Esophagus muscularis mucosa (tissue), 4 donors: ENCODE measurements around the gene GGACT. TPM values are rescaled to one million over a fixed set of nuclear protein-coding genes. Genes with fewer than 3 reads are reported as not detected.

ENCODE experiments used
- DNase-seq: peaks from one replicate; pipeline ENCODE4 v3.0.0-alpha.2; 2017; ENCODE audit errors: extremely low spot score
- H3K27ac ChIP-seq, 4 donors: fragments of 200-600 bp; sonication (generic); replicated peaks in 1 of 4; 1 replicate in 3 of 4; 2 replicates in 1 of 4; pipeline ENCODE4 v1.5.1; 2016 to 2019; ENCODE audit warnings: mild to moderate bottlenecking in 1 of 4
- H3K27me3 ChIP-seq, 4 donors: fragments of 200-600 bp; sonication (generic); one replicate each; pipeline versions ENCODE4 v1.5.1 to v1.6.0; 2016 to 2019
- H3K36me3 ChIP-seq, 4 donors: fragments of 200-600 bp; sonication (generic); one replicate each; pipeline ENCODE4 v1.5.1; 2016 to 2019
- H3K4me1 ChIP-seq, 4 donors: fragments of 200-600 bp; sonication (generic); one replicate each; pipeline ENCODE4 v1.5.1; 2016 to 2019
- H3K4me3 ChIP-seq, 4 donors: fragments of 200-600 bp; sonication (generic); 1 replicate in 2 of 4; 2 replicates in 2 of 4; pipeline ENCODE4 v1.5.1; 2016 to 2019; ENCODE audit warnings: mild to moderate bottlenecking in 4 of 4, moderate library complexity in 1 of 4
- H3K9me3 ChIP-seq, 4 donors: fragments of 200-600 bp; sonication (generic); 1 replicate in 3 of 4; 2 replicates in 1 of 4; pipeline ENCODE4 v1.5.1; 2016 to 2019
- CTCF ChIP-seq, 3 experiments: fragments of 200-600 bp in 2 of 3; fragments of 450-650 bp in 1 of 3; sonication (generic) in 2 of 3; IDR thresholded peaks; one replicate each; pipeline ENCODE4 v1.5.1; 2017 to 2019; ENCODE audit warnings: antibody characterized with exemption in 3 of 3, mild to moderate bottlenecking in 2 of 3, moderate library complexity in 1 of 3
- EP300 ChIP-seq: sonication (generic); formaldehyde crosslinking; IDR thresholded peaks from one replicate; pipeline ENCODE4 v1.6.1; 2017; ENCODE audit warnings: antibody characterized with exemption
- POLR2A ChIP-seq: fragments of 450-650 bp; IDR thresholded peaks from one replicate; pipeline ENCODE4 v1.6.1; 2017; ENCODE audit warnings: antibody characterized with exemption, moderate library complexity, mild to moderate bottlenecking, low read depth
- POLR2AphosphoS5 ChIP-seq, 2 donors: sonication (generic); formaldehyde crosslinking; IDR thresholded peaks; one replicate each; pipeline ENCODE4 v1.6.1; 2017; ENCODE audit warnings: antibody characterized with exemption in 2 of 2
- WGBS: methylation state at CpG from one replicate; pipeline ENCODE4 v1.1.5; 2018; 5-methylcytosine and 5-hydroxymethylcytosine counted together
- intact Hi-C: fragments of 100-400 bp; cut with DNase I; formaldehyde crosslinking; loops from one replicate; pipeline ENCODE4 v1.15.1; 2023
- total RNA-seq, 4 donors: library from RNA; depleted of rRNA; stranded (reverse); fragments of >200 nt; gene quantifications; one replicate each; pipeline versions ENCODE4 v1.1.0 to v1.2.1, GENCODE V29; 2016

Gene GGACT
- total RNA-seq, 4 donors from 2014 or later: 1.2 to 2.9 (median 1.3) TPM

GRCh38 chr13:100512422-100512821, 76.2 kb downstream of the GGACT start:
- H3K27me3 ChIP-seq: no peaks in the 10 kb centered on the region
- intact Hi-C loops: loop anchor here (10.0 kb wide), 2 partner anchors 278 to 598 kb away; no protein-coding TSS in a partner anchor

DNA sequence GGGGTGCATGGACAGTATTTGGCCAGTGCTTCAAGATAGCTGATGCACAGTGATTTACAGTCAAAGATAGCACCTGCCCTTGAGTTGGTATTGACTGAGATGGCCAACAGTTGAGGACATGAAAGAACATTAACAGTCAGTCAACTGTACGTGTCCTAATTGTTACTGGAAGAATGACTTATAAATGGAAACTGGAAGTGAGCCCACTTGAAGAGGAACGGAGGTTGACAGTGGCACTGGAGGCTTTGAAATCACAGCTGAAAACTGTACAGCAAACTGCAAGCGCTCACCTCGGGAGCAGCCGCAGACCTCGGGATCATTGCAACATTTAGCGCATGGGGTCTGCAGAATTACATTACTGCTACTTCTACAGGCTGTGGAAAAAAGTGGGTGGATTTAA, 77.1 kb downstream of the GGACT start:
- Histone ChIP-seq H3K36me3 (peaks cover 0 to 7% (median 2%) of the 10 kb centered on the region in 4 donors), H3K27ac (no peak overlapping the region), H3K9me3 (no peaks in the 10 kb centered on the region), H3K4me1 (peaks cover 0 to 12% (median 4%) of the 10 kb centered on the region in 4 donors), H3K27me3 (no peaks in the 10 kb centered on the region), H3K4me3 (no peak overlapping the region)
- DNase-seq: no peak
- intact Hi-C loops: loop anchor here (10.0 kb wide), 2 partner anchors 277 to 597 kb away; no protein-coding TSS in a partner anchor
- WGBS: 56% methylated on average over 7 of the region's 7 CpGs
- TF ChIP-seq EP300: no peak
- no peak for TF ChIP-seq CTCF (IDR thresholded peaks at IDR 0.05)
- no peak for TF ChIP-seq POLR2A
- TF ChIP-seq POLR2AphosphoS5 (IDR thresholded peaks at IDR 0.05): no peak

More at GRCh38 chr13:100512422-100512821, 76.2 kb downstream of the GGACT start:
- Histone ChIP-seq H3K36me3 (peaks cover 0 to 7% (median 2%) of the 10 kb centered on the region in 4 donors), H3K9me3 (no peaks in the 10 kb centered on the region), H3K4me1 (peaks cover 0 to 12% (median 4%) of the 10 kb centered on the region in 4 donors), H3K4me3 (no peak overlapping the region), H3K27ac (no peak overlapping the region)
- DNase-seq: no peak
- 85% methylated on average over 9 of the region's 9 CpGs for WGBS
- no peak for TF ChIP-seq CTCF (IDR thresholded peaks at IDR 0.05)
- TF ChIP-seq POLR2AphosphoS5 (IDR thresholded peaks at IDR 0.05): no peak
- TF ChIP-seq EP300: no peak
- TF ChIP-seq POLR2A: no peak

DNA sequence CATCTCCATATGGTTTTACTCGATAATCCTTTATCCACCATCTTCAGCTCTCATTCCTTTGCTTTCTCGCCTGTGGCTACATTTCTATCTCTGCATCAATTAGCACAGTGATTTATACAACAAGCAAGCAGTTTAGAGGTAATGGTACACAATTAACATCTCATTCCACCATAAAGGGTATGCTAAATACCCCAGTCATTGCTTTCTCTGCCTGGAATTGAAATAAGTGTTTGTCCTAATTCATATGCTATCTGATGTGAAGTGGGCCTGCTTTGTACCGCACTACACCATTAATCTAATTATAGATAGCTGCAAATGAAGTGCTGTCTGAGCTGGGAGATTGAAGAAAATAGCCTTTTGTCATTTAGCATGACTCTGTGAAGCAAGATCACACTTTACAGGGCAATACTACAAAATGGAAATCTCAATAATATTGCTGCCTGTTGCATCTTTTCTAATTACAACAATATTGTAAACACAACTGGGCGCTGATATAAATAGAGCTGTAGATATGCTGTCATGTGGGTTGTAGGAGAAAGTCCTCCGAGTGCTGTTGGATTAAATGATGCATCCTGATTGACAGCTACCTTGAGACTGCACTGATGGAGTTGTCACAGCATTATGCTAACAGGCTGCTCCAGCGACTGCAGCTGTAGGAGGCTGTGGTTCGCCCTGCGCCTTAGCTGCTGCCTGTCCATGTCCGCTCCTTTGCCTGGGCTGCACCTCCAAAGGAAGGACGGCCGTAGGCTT, 78.2 kb downstream of the GGACT start:
- Histone ChIP-seq H3K27me3 (no peaks in the 10 kb centered on the region), H3K4me3 (no peak overlapping the region), H3K27ac (no peak overlapping the region), H3K4me1 (peaks cover 0 to 12% (median 4%) of the 10 kb centered on the region in 4 donors), H3K9me3 (no peaks in the 10 kb centered on the region), H3K36me3 (no peaks in the 10 kb centered on the region)
- DNase-seq: no peak
- TF ChIP-seq EP300: no peak
- TF ChIP-seq CTCF (IDR thresholded peaks at IDR 0.05): no peak
- no peak for TF ChIP-seq POLR2A
- no peak for TF ChIP-seq POLR2AphosphoS5 (IDR thresholded peaks at IDR 0.05)
- intact Hi-C loops: loop anchor here (10.0 kb wide), 2 partner anchors 276 to 596 kb away; no protein-coding TSS in a partner anchor
- WGBS: 90% methylated on average over 11 of the region's 11 CpGs

DNA sequence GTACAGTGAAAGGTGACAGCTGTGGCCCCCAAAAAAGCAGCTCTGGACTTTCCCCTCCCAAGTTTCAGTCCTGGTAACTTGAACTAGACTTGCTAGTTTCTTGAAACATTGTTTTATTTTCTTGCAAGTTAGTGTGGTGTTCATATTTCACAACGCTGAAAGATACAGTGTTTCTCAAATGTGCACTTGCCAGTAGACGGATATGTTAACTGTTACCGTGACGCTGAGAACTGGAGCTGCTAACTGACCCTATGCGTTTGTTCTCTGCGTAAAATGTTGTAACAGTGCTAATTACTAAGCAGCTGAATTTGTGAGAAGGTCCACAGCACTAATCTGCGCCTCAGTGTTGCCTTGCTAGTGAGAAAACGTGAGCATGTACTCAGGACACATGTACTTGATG, 79.6 kb downstream of the GGACT start:
- no peaks in the 10 kb centered on the region for H3K36me3 ChIP-seq
- TF ChIP-seq POLR2AphosphoS5 (IDR thresholded peaks at IDR 0.05) (no peak), POLR2A (no peak), CTCF (IDR thresholded peaks at IDR 0.05) (no peak), EP300 (no peak)
- no peaks in the 10 kb centered on the region for H3K9me3 ChIP-seq
- intact Hi-C loops: no loop called here
- H3K4me1 ChIP-seq: peaks cover 0 to 2% (median under 1%) of the 10 kb centered on the region in 4 donors
- H3K4me3 ChIP-seq: no peak overlapping the region
- H3K27me3 ChIP-seq: no peaks in the 10 kb centered on the region
- WGBS: 88% methylated on average over 8 of the region's 8 CpGs
- H3K27ac ChIP-seq: no peak overlapping the region
- DNase-seq: no peak
